Brain microvascular endothelial cell (primary cell): ENCODE measurements around the gene RIPOR3.
A peak's percentile ranks its signal among the peaks of the same experiment; 100 is the strongest.
"Not testable (repeated sequence)": the region's sequence is repeated elsewhere in the genome, so short reads cannot be mapped to it uniquely, and the experiment has no call there.

Experiments
- DNase-seq: peaks from one replicate; pipeline ENCODE4 v3.0.0-alpha.2; 2020
- H3K27ac ChIP-seq: fragments of 250-450 bp; sonication (Bioruptor Pico); 2 replicates; pipeline ENCODE4 v1.5.1; 2020; ENCODE audit warnings: mild to moderate bottlenecking, moderate library complexity
- H3K27me3 ChIP-seq: fragments of 250-450 bp; sonication (Bioruptor Pico); replicated peaks from 2 replicates; pipeline ENCODE4 v1.5.1; 2020; ENCODE audit warnings: mild to moderate bottlenecking
- H3K36me3 ChIP-seq: fragments of 250-450 bp; sonication (Bioruptor Pico); replicated peaks from 2 replicates; pipeline ENCODE4 v1.5.1; 2020; ENCODE audit warnings: mild to moderate bottlenecking
- H3K4me3 ChIP-seq: 2 replicates; pipeline ENCODE4 v1.5.1; 2011; ENCODE audit warnings: low read depth, mild to moderate bottlenecking, control low read depth, low read length, moderate library complexity
- in situ Hi-C: cut with HindIII; loops from 2 replicates; pipeline ENCODE4 v1.10.0; 2017; ENCODE audit warnings: low sequenced_read_pairs, low pct_ligation_motif_present
- TF ChIP-seq, protein P1 (sequence below): IDR thresholded peaks from 2 replicates; pipeline ENCODE4 v1.5.1; 2011; ENCODE audit warnings: low read depth, mild to moderate bottlenecking, moderate library complexity, low read length, control low read depth, inconsistent platforms; ENCODE audit errors: missing control alignments

Gene RIPOR3

GRCh38 chr20:50627747-50628146 lies 63.6 kb downstream of the RIPOR3 start:
- no peak overlapping the region for H3K27ac ChIP-seq
- no peak for DNase-seq
- in situ Hi-C loops = no loop called here
- H3K36me3 ChIP-seq = no peaks in the 10 kb centered on the region
- H3K4me3 ChIP-seq = no peak overlapping the region
- H3K27me3 ChIP-seq = no peaks in the 10 kb centered on the region
- TF ChIP-seq, protein P1, sequence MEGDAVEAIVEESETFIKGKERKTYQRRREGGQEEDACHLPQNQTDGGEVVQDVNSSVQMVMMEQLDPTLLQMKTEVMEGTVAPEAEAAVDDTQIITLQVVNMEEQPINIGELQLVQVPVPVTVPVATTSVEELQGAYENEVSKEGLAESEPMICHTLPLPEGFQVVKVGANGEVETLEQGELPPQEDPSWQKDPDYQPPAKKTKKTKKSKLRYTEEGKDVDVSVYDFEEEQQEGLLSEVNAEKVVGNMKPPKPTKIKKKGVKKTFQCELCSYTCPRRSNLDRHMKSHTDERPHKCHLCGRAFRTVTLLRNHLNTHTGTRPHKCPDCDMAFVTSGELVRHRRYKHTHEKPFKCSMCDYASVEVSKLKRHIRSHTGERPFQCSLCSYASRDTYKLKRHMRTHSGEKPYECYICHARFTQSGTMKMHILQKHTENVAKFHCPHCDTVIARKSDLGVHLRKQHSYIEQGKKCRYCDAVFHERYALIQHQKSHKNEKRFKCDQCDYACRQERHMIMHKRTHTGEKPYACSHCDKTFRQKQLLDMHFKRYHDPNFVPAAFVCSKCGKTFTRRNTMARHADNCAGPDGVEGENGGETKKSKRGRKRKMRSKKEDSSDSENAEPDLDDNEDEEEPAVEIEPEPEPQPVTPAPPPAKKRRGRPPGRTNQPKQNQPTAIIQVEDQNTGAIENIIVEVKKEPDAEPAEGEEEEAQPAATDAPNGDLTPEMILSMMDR = no peak

DNA sequence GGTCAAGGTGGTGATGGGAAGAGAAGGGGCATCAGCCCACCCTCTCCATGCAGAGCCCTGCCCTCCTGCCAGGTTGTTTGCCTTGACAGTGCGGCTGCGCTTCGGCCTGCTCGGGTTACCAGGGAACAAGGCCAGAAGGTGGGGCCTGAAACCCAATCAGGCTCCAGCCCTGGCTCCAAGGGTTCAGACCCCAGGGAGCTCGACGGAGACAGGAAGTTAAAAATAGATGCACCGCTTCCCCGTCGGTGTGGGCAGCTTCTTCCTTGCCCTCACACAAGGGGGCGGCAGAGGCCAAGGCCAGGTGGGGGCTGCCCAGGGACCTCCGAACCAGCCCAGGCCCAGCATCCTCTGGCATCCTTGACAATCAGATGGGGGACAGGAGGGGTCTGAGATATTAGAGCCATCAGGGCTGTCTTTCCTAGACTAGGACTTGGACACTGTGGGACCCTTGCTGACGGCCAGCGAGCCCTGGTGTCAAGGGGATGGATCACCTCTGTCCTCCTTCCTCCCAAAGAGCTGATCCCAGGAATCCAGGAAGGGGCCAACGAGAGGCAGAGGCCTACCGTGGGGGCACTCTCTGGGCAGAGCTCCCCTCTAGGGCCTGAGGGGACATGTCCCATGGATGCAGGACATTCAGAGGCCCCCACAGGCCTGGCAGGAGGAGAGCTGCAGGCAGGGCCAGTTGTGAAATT lies 65.2 kb downstream of the RIPOR3 start:
- H3K27me3 ChIP-seq = no peaks in the 10 kb centered on the region
- peak; percentile 34 for DNase-seq
- H3K4me3 ChIP-seq = no peak overlapping the region
- H3K36me3 ChIP-seq = no peaks in the 10 kb centered on the region
- in situ Hi-C loops = no loop called here
- TF ChIP-seq, protein P1 = peak; percentile 85
- no peak overlapping the region for H3K27ac ChIP-seq

- in situ Hi-C loops = no loop called here
- Histone ChIP-seq H3K27me3 (no peaks in the 10 kb centered on the region), H3K27ac (no peak overlapping the region), H3K36me3 (no peaks in the 10 kb centered on the region), H3K4me3 (no peak overlapping the region)
- no peak for DNase-seq
- TF ChIP-seq, protein P1 = no peak
Observed at GRCh38 chr20:50624351-50625016, 66.9 kb downstream of the RIPOR3 start.

DNA sequence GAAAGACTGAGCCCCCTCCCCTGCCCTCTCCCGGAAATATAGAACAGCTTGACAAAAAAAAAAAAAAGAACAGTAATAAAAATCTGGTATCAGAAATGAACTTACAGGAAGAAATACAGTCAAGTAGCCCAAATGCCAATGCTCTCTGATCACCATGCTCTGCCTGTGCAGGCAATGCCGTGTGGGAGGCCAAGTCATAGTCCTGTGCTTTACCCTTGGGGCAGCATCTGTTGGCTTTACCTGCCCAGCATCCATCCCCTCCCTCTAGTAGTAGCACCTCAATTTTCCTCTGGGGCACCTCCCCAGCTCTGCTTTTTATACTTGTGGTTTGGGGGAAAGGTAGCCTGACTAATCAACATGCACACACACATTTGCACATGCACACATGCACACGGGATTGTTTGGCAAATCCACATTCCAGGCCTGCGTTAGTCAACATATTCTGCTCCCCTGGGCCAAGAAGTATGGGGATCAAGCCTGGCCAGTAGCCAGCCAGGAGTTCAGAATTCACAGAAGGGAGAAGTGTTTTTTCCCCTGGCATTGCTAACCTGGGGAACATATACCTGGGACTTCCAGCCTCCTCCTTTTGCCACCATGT lies 70.2 kb downstream of the RIPOR3 start:
- no peak for DNase-seq
- Histone ChIP-seq H3K4me3 (no peak overlapping the region), H3K27ac (no peak overlapping the region), H3K36me3 (no peaks in the 10 kb centered on the region), H3K27me3 (no peaks in the 10 kb centered on the region)
- TF ChIP-seq, protein P1 = no peak
- in situ Hi-C loops = no loop called here

DNA sequence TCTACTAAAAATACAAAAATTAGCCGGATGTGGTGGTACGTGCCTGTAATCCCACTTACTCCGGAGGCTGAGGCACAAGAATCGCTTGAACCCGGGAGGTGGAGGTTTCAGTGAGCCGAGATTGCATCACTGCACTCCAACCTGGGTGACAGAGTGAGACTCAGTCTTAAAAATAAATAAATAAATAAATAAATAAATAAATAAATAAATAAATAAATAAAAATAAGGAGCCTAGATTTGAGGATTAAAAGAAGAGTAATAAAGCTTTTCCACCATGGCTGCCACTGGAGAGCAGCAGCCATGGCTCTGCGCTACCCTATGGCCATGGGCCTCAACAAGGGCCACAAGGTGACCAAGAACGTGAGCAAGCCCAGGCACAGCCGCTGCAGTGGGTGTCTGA lies 70.9 kb downstream of the RIPOR3 start:
- H3K27me3 ChIP-seq, H3K27ac ChIP-seq, H3K36me3 ChIP-seq, in situ Hi-C loops, H3K4me3 ChIP-seq, DNase-seq: not testable (repeated sequence)

- Histone ChIP-seq H3K27ac (no peak overlapping the region), H3K4me3 (no peak overlapping the region), H3K27me3 (no peaks in the 10 kb centered on the region), H3K36me3 (no peaks in the 10 kb centered on the region)
- TF ChIP-seq, protein P1 = no peak
- DNase-seq = no peak
- in situ Hi-C loops = no loop called here
Observed at GRCh38 chr20:50618537-50618936, 72.8 kb downstream of the RIPOR3 start.
